HUES48 (cell line): ENCODE measurements around the gene ZNF709.
"Not testable (repeated sequence)": the region's sequence is repeated elsewhere in the genome, so short reads cannot be mapped to it uniquely, and the experiment has no call there.

Experiments used
- H3K27ac ChIP-seq: one replicate; pipeline ENCODE4 v1.7.0; 2013; ENCODE audit warnings: low read depth, low read length, inconsistent platforms
- H3K27me3 ChIP-seq: 2 replicates; pipeline ENCODE4 v1.6.1; 2013; ENCODE audit warnings: mild to moderate bottlenecking, low read length; ENCODE audit not compliant: control insufficient read depth, insufficient read depth
- H3K36me3 ChIP-seq: 2 replicates; pipeline ENCODE4 v1.6.1; 2013; ENCODE audit warnings: low read length; ENCODE audit not compliant: control insufficient read depth, insufficient read depth
- H3K4me1 ChIP-seq: 2 replicates; pipeline ENCODE4 v1.6.1; 2013; ENCODE audit warnings: mild to moderate bottlenecking, low read length; ENCODE audit not compliant: control insufficient read depth, insufficient read depth
- H3K4me3 ChIP-seq: 2 replicates; pipeline ENCODE4 v1.5.1; 2013; ENCODE audit warnings: mild to moderate bottlenecking, low read depth, low read length
- H3K9ac ChIP-seq: 2 replicates; pipeline ENCODE4 v1.6.1; 2013; ENCODE audit warnings: mild to moderate bottlenecking, low read depth, low read length, moderate library complexity
- H3K9me3 ChIP-seq: 2 replicates; pipeline ENCODE4 v1.6.1; 2013; ENCODE audit warnings: low read length; ENCODE audit not compliant: control insufficient read depth, insufficient read depth

ZNF709 gene

DNA sequence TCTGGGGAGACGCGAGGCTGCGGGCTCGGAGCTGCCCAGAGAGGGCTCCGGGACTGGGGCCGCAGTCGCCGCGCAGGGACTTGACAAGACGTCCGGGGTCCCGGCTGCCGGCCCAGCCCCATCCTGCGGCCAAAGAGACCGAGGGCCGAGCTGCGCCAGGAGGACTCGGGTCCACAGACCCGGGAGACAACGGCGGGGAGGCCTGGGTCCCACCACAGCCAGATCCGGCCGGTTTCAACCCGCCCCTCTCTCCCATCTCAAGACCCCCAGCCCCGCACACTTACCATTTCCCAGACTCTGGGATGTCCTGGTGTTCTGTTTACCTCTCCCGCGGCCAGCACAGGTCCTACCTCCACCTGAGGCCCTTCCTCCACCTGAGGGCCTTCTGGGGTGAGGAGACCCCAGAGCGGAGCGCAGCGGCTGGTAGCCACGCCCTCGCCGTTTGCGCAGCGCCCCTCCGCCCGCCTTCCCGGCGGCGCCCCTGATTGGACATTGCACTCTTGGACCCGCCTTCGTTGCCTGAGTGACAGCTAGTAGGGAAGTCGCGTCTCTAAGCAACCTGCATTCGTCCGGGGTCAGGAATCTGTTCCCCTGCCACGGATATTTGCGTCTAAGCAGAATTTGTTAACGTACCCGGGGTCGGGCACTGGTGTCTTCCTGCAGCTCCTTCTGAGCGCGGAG lies at the start of gene ZNF709:
Gene ZNF709, minus strand, starts transcription at position 446 of the 681 bp plus-strand sequence. Its CDS starts 159 bp downstream, at position 287.
- Histone ChIP-seq H3K9ac (peak within 1 kb of the TSS; percentile 63; the same call in 1 of the 2 replicates), H3K27me3 (no peaks in the 10 kb centered on the region; the same call in 1 of the 2 replicates), H3K27ac (peak within 1 kb of the TSS; percentile 69), H3K4me3 (peak within 1 kb of the TSS; percentile 84), H3K4me1 (peaks cover 6% of the 10 kb centered on the region), H3K36me3 (no peaks in the 10 kb centered on the region), H3K9me3 (no peaks in the 10 kb centered on the region)

DNA sequence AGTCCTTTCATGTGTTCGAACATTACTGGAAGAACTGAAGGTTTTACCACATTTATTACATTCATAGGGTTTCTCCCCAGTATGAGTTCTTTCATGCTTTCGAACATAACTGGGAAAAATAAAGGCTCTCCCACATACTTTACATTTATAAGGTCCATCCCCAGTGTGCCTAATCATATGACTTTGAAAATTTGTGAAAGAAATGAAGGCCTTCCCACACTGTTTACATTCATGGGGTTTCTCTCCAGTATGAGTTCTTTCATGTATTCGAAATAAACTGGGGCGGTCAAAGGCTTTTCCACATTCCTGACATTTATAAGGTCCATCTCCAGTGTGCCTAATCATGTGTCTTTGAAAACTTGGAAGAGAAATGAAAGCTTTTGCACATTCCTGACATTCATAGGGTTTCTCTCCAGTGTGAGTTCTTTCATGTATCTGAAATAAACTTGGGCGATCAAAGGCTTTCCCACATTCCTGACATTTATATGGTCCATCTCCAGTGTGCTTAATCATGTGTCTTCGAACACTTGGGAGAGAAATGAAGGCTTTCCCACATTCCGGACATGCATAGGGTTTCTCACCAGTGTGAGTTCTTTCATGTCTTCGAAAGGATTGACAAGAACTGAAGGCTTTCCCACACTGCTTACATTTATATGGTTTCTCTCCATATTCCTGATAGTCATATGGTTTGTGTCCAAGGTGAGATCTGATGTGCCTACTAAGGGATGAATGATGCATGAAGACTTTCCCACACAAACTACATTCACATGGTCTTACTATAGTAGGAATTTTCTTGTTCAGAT lies 42.6 kb upstream of the ZNF709 start:
- Histone ChIP-seq H3K9me3 (peaks cover 95% of the 10 kb centered on the region), H3K9ac (no peak overlapping the region), H3K4me3 (peak overlapping the region; percentile 43), H3K27ac (no peak overlapping the region), H3K36me3 (peaks cover 70% of the 10 kb centered on the region), H3K4me1 (no peaks in the 10 kb centered on the region), H3K27me3 (no peaks in the 10 kb centered on the region)

DNA sequence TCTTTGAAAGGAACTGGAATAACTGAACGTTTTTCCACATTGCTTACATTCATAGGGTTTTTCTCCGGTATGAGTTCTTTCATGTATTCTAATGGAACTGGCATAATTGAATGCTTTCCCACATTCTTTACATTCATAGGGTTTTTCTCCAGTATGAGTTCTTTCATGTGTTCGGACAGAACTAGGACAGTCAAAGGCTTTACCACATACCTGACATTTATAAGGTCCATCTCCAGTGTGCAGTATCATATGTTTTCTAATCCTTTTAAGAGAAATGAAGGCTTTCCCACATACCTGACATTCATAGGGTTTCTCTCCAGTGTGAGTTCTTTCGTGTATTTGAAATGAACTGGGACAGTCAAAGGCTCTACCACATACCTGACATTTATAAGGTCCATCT lies 41.9 kb upstream of the ZNF709 start:
- Histone ChIP-seq H3K36me3 (peaks cover 66% of the 10 kb centered on the region), H3K4me3 (peak overlapping the region; percentile 43), H3K9me3 (peaks cover 97% of the 10 kb centered on the region), H3K9ac (no peak overlapping the region), H3K4me1 (no peaks in the 10 kb centered on the region), H3K27ac (no peak overlapping the region), H3K27me3 (no peaks in the 10 kb centered on the region)

DNA sequence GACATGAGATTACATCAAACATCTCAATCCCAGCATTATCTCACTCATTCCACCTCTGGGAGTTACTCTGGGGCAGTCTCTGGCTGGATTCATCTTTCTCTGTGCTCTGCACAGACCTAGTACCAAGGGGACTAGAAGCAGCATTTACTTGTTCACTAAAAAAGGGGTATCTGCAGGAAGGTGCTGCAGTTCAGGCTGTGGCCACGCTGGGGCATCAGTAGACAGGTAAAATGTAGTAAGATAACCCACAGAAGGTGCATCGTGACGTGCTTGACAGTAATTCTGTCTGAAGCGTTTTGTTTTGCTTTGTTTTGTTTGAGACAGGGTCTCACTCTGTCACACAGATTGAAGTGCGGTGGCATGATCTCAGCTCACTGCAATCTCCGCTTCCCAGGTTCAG lies 37.4 kb upstream of the ZNF709 start:
- H3K27me3 ChIP-seq, result no peaks in the 10 kb centered on the region
- H3K27ac ChIP-seq, result no peak overlapping the region
- H3K9me3 ChIP-seq, result peaks cover 84% of the 10 kb centered on the region
- no peaks in the 10 kb centered on the region for H3K4me1 ChIP-seq
- H3K4me3 ChIP-seq, result no peak overlapping the region
- H3K9ac ChIP-seq, result no peak overlapping the region
- H3K36me3 ChIP-seq, result peaks cover 35% of the 10 kb centered on the region

DNA sequence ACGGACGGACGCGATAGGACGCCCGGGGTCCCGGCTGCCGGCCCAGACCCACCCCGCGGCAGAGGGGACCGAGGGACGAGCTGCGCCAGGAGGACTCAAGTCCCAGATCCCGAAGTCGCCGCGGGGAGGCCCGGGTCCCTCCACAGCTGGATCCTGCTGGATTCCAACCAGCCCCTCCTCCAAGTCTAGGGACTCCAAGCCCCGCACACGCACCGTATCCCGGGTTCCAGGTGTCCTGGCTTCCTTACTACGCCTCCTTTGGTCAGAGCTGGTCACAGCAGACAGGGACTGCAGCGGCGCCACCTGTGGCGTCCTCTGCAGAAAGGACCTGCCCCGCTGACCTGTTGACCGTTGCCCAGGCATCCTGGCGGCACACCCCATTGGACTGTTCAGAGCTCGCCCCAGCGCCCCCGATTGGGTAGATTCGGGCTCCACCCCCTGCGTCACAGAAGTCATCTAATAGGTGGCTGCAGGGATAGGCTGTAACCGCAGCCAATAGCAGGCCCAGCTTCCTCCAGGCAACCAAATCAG lies 29.0 kb upstream of the ZNF709 start:
- H3K36me3 ChIP-seq, result peaks cover 5% of the 10 kb centered on the region; the same call in 1 of the 2 replicates
- no peaks in the 10 kb centered on the region for H3K4me1 ChIP-seq
- no peaks in the 10 kb centered on the region for H3K27me3 ChIP-seq
- H3K9ac ChIP-seq, result no peak overlapping the region
- H3K9me3 ChIP-seq, result peaks cover 27% of the 10 kb centered on the region
- no peak overlapping the region for H3K27ac ChIP-seq
- no peak overlapping the region for H3K4me3 ChIP-seq

DNA sequence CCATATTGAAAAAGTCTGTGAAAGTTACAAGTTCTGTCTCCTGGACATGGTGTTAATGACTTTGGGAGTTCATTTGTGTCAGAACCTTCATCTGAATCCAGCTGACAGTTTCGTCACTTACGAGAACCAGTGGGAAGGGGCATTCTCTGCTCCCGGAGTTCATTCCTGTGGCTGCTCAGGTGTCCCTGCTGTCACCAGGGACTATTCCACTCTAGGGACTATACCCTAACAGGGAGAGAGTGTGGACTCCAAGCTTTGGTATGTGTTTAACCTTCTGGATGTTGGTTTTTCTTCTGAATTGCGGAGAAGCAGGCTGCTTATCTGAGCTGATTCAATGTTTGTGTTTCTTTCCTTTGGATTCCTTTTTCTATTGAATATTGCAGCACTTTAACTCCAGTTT lies 12.4 kb upstream of the ZNF709 start:
- Histone ChIP-seq H3K9me3 (no peaks in the 10 kb centered on the region), H3K27ac (no peak overlapping the region), H3K4me3 (no peak overlapping the region), H3K36me3 (no peaks in the 10 kb centered on the region), H3K9ac (no peak overlapping the region), H3K27me3 (no peaks in the 10 kb centered on the region), H3K4me1 (peaks cover 3% of the 10 kb centered on the region; the same call in 1 of the 2 replicates)

DNA sequence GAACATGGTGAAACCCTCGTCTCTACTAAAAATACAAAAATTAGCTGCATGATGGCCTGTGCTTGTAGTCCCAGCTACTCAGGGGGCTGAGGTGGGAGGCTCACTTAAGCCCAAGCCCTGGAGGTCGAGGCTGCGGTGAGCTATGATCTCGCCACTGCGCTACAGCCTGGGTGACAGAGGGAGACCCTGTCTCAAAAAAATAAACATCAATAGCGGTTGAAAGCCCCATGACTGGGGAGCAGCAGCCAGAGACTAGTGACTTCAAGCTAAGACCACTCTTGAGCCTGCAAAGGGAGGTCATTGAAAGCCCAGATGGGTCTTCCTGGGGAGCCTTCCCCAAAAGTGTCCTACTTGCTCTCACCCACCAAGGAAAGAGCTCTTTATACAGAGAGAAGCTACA lies 11.9 kb upstream of the ZNF709 start:
- H3K9ac ChIP-seq, result no peak overlapping the region
- no peak overlapping the region for H3K4me3 ChIP-seq
- no peak overlapping the region for H3K27ac ChIP-seq
- no peaks in the 10 kb centered on the region for H3K36me3 ChIP-seq
- no peaks in the 10 kb centered on the region for H3K27me3 ChIP-seq
- peaks cover 3% of the 10 kb centered on the region; the same call in 1 of the 2 replicates for H3K4me1 ChIP-seq
- H3K9me3 ChIP-seq, result no peaks in the 10 kb centered on the region

DNA sequence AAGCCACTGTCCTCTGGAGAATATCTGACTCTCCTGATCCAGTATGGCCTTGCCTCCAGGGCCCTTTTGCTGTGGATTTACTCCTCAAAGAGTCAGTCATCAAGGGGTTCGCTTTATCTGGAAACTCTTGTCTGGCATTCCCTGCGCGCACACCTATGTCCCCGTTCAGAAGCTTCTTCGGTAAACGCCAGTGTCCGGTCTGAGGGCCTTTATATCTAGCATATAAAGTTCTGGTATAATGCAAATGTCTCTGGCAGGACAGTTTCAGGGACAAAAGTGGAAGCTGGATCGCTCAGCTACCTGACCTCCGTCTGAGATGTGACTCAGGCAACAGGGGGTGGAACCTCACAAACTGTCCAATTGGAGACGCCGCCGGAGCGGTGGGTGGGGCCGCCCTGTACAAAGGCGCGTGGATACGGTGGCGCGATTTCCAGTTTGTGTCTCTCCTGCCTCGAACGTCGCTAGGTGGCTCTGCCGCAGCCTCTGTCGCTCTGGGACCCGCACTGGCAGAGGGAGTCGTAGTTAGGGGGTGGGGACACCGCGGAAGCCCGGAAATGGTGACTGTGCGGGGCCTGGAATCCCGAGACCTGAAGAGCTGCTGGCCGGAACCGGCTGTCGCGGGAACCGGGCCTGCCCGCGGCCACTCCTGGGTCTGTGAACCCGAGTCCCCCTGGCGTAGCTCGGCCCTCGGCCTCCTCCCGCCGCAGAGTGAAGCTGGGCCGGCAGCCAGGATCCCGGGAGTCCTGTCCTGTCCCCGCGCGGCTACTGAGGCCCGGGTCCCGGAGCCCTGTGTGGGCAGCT lies 10.6 kb upstream of the ZNF709 start:
- H3K9ac ChIP-seq, result peak overlapping the region; percentile 70
- H3K27me3 ChIP-seq, result no peaks in the 10 kb centered on the region
- H3K27ac ChIP-seq, result peak overlapping the region; percentile 82
- H3K9me3 ChIP-seq, result no peaks in the 10 kb centered on the region
- no peaks in the 10 kb centered on the region for H3K36me3 ChIP-seq
- H3K4me1 ChIP-seq, result peaks cover 3% of the 10 kb centered on the region; the same call in 1 of the 2 replicates
- peak overlapping the region; percentile 67 for H3K4me3 ChIP-seq

DNA sequence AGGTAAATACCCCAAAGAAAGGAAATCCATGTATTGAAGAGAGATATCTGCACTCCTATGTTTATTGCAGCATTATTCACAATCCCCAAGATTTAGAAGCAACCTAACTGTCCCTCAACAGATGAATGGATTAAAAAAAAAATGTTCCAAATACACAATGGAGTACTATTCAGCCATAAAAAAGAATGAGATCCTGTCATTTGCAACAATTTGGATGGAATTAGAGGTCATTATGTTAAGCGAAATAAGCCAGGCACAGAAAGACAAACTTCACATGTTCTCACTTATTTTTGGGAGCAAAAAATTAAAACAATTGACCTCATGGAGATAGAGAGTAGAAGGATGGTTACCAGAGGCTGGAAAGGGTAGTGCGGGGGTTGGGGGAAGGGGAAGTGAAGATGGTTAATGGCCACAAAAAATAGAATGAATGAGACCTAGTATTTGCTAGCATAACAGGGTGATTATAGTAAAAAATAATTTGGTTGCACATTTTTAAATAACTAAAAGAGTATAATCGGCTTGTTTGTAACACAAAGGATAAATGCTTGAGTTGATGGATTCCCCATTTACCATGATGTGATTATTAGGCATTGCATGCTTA lies 9.7 kb upstream of the ZNF709 start:
- Histone ChIP-seq H3K36me3 (no peaks in the 10 kb centered on the region), H3K9ac (no peak overlapping the region), H3K27ac (no peak overlapping the region), H3K27me3 (no peaks in the 10 kb centered on the region), H3K9me3 (no peaks in the 10 kb centered on the region), H3K4me1 (peaks cover 3% of the 10 kb centered on the region; the same call in 1 of the 2 replicates), H3K4me3 (peak overlapping the region; percentile 67)

DNA sequence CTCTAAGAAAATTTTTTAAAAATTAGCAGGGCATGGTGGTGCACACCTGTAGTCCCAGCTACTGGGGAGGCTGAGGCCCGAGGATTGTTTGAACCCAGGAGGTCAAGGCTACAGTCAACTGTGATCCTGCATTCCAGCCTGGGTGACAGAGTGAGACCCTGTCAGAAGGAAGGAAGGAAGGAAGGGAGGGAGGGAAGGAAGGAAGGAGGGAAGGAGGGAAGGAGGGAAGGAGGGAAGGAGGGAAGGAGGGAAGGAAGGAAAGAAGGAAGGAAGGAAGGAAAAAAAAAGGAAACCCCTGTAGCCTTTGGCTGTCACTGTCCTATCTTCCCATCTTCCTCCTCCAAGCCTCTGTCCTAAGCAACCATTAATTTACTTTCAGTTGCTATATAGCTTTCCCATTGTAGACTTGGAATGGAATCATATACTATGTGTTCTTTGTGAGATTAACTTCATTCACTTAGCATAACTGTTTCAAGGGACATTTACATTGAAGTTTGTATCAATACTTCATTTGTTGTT lies 1.7 kb upstream of the ZNF709 start:
- H3K4me3 ChIP-seq, H3K36me3 ChIP-seq, H3K9me3 ChIP-seq, H3K4me1 ChIP-seq, H3K27me3 ChIP-seq, H3K9ac ChIP-seq, H3K27ac ChIP-seq: not testable (repeated sequence)
